Measurements from ENCODE around the gene CELF5. TPM values are rescaled to one million over a fixed set of nuclear protein-coding genes. Genes with fewer than 3 reads are reported as not detected.
"Not testable (repeated sequence)": the region's sequence is repeated elsewhere in the genome, so short reads cannot be mapped to it uniquely, and the experiment has no call there.

CELF5 gene
- polyA plus RNA-seq, 2 donors, result 0.06 to 0.16 TPM

DNA sequence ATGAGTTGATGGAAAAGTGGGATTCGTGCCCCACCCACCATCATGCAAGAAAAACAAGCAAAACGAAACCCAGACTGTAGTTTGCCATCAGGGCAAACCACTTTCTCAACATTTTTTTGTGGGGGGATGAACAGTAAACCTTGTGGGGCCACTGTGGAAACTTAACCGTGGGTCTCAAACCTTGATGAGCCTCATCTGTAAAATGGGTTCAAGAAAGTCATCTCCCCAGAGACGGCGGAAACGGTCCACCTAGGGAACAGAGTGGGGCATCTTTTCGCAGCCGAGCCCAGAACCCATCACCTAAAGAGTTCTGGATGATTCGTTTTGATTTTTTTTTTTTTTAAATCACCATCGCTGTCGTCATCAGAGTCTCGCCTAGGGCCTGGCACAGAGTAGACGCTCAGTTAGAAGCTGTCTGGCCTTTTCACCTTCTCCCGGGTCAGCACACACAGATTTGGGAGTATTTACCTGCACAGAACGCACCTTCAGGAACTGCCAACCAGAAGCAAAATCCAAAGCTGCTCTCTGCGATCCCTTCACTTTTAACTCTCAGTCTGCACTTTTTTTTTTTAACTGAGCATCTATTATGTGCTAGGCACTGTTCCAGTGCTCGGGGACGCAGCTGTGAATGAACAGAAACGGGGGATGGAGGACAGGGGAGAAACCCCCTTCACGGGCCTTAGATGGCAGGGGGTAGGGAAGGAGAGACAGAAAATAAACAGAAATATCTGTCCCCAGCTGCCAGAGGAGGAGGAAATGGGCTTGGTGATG lies 69.8 kb downstream of the CELF5 start:
- Histone ChIP-seq H3K4me3 (ENCODE audit: low read depth in 1 of 2, low read length in 2 of 2) (no peak overlapping the region), H3K27me3 (ENCODE audit: control insufficient read depth in 1 of 2, insufficient read depth in 2 of 2, low read length in 2 of 2) (no peaks in the 10 kb centered on the region)
- WGBS, 2 donors, result 77 to 82% methylated on average over 20 of the region's 20 CpGs

DNA sequence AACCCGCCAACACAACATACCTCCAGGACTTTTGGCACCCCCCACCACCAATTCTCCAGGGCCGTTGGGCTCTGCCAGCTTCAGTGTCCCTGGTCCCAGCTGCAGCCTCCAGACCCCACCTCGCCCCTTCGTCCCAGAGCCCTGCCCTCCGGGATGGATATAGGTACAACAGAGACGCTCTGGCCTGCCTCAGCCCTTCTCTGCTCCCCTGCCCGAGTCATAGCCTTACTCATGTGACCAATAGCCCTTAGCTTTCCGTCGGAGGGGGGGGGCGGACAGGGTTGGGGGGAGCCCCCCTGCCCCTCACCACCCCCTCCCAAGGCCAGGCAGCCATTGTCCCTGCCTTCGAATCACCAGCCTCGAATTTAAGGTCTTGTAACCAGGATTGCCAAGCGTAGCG lies 71.1 kb downstream of the CELF5 start:
- Histone ChIP-seq H3K4me3 (ENCODE audit: low read depth in 1 of 2, low read length in 2 of 2) (no peak overlapping the region), H3K9me3 (ENCODE audit: control insufficient read depth in 2 of 2, insufficient read depth in 1 of 2, low read depth in 1 of 2, low read length in 1 of 2) (peaks cover 0 to 2% of the 10 kb centered on the region in 2 donors), H3K27me3 (ENCODE audit: control insufficient read depth in 1 of 2, insufficient read depth in 2 of 2, low read length in 2 of 2) (no peaks in the 10 kb centered on the region), H3K4me1 (ENCODE audit: control insufficient read depth in 2 of 2, insufficient read depth in 2 of 2, low read length in 1 of 2) (no peaks in the 10 kb centered on the region), H3K36me3 (ENCODE audit: control insufficient read depth in 2 of 2, insufficient read depth in 2 of 2, low read length in 1 of 2) (no peaks in the 10 kb centered on the region), H3K27ac (ENCODE audit: low read depth in 2 of 2, low read length in 1 of 2) (no peak overlapping the region)
- 52 to 54% methylated on average over 13 to 14 of the region's 14 CpGs for WGBS, 2 donors

More for the DNA sequence above, 69.8 kb downstream of the CELF5 start:
- Histone ChIP-seq H3K9me3 (ENCODE audit: control insufficient read depth in 2 of 2, insufficient read depth in 1 of 2, low read depth in 1 of 2, low read length in 1 of 2) (peaks cover 0 to 2% of the 10 kb centered on the region in 2 donors), H3K27ac (ENCODE audit: low read depth in 2 of 2, low read length in 1 of 2) (no peak overlapping the region), H3K4me1 (ENCODE audit: control insufficient read depth in 2 of 2, insufficient read depth in 2 of 2, low read length in 1 of 2) (no peaks in the 10 kb centered on the region), H3K36me3 (ENCODE audit: control insufficient read depth in 2 of 2, insufficient read depth in 2 of 2, low read length in 1 of 2) (no peaks in the 10 kb centered on the region)

DNA sequence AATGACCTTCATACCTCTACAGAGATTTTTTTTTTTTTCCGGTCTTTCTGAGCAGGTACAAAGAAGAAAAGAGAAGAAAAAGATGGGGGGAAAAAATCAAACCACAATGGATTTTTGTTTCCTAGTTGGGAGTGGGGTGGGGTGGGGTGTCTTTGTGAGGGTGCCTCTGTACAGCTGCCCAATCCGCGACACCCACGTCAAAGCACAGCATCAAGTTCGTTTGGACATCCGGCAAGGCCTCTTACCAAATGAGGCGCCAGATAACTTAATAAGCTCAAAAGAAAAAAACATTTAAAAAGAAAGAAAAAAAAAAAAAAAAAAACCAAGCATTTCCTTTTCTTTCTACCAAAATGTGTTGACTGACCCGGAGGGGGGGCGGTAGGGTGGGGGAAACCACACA lies 71.6 kb downstream of the CELF5 start:
- H3K4me3 ChIP-seq (ENCODE audit: low read depth in 1 of 2, low read length in 2 of 2), result no peak overlapping the region
- peaks cover 0 to 2% of the 10 kb centered on the region in 2 donors for H3K9me3 ChIP-seq (ENCODE audit: control insufficient read depth in 2 of 2, insufficient read depth in 1 of 2, low read depth in 1 of 2, low read length in 1 of 2)
- H3K36me3 ChIP-seq (ENCODE audit: control insufficient read depth in 2 of 2, insufficient read depth in 2 of 2, low read length in 1 of 2), result no peaks in the 10 kb centered on the region
- WGBS, 2 donors, result 58 to 68% methylated on average over 9 of the region's 9 CpGs
- H3K27ac ChIP-seq (ENCODE audit: low read depth in 2 of 2, low read length in 1 of 2), result no peak overlapping the region
- H3K4me1 ChIP-seq (ENCODE audit: control insufficient read depth in 2 of 2, insufficient read depth in 2 of 2, low read length in 1 of 2), result no peaks in the 10 kb centered on the region
- H3K27me3 ChIP-seq (ENCODE audit: control insufficient read depth in 1 of 2, insufficient read depth in 2 of 2, low read length in 2 of 2), result no peaks in the 10 kb centered on the region

DNA sequence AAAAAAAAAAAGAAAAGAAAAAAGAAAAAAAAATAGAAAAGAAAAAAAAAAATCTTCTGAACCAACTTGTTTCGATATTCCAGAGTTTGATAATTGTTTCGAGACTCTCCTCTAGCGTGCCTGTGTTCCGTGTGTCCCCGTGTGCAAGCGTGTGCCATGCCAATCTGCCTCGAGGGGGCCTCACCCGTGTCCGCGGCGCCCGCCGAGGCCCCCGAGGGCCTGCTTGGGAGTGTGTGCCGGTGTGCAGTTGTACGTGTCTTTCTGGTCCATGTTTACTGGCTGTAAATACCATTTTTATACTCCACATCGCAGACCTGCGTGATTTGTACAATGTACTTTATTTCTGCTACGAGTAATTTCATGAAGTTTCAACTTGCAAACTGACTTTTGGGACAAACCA lies 72.0 kb downstream of the CELF5 start:
- 78 to 86% methylated on average over 19 of the region's 19 CpGs for WGBS, 2 donors
- no peak overlapping the region for H3K27ac ChIP-seq (ENCODE audit: low read depth in 2 of 2, low read length in 1 of 2)
- no peaks in the 10 kb centered on the region for H3K4me1 ChIP-seq (ENCODE audit: control insufficient read depth in 2 of 2, insufficient read depth in 2 of 2, low read length in 1 of 2)
- H3K36me3 ChIP-seq (ENCODE audit: control insufficient read depth in 2 of 2, insufficient read depth in 2 of 2, low read length in 1 of 2), result no peaks in the 10 kb centered on the region
- H3K9me3 ChIP-seq (ENCODE audit: control insufficient read depth in 2 of 2, insufficient read depth in 1 of 2, low read depth in 1 of 2, low read length in 1 of 2), result peaks cover 0 to 2% of the 10 kb centered on the region in 2 donors
- H3K27me3 ChIP-seq (ENCODE audit: control insufficient read depth in 1 of 2, insufficient read depth in 2 of 2, low read length in 2 of 2), result no peaks in the 10 kb centered on the region
- H3K4me3 ChIP-seq (ENCODE audit: low read depth in 1 of 2, low read length in 2 of 2), result no peak overlapping the region

DNA sequence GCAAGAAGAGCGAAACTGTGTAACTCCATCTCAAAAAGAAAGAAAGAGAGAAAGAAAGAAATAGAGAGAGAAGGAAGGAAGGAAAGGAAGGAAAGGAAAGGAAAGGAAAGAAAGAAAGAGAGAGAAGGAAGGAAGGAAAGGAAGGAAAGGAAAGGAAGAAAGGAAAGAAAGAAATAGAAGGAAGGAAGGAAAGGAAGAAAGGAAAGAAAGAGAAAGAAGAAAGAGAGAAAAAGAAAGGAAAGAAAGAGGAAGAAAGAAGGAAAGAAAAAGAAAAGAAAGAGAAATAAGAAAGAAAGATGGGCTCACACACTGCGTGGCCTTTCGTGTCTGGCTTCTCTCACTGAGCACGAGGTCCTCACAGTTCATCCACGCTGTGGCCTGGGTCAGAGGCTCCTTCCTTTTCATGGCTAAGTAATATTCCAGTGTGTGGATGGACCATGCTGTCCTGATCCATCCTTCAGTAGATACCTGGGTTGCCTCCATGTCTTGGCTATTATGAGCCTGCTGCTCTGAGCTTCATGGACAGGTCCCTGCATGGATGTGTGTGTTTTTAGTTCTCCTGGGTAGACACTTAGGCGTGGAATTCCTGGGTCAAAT lies 74.5 kb downstream of the CELF5 start:
- 79 to 80% methylated on average over 6 of the region's 6 CpGs for WGBS, 2 donors
- Histone ChIP-seq H3K27ac (ENCODE audit: low read depth in 2 of 2, low read length in 1 of 2) (no peak overlapping the region), H3K9me3 (ENCODE audit: control insufficient read depth in 2 of 2, insufficient read depth in 1 of 2, low read depth in 1 of 2, low read length in 1 of 2) (peaks cover 6% of the 10 kb centered on the region in 2 donors), H3K4me1 (ENCODE audit: control insufficient read depth in 2 of 2, insufficient read depth in 2 of 2, low read length in 1 of 2) (no peaks in the 10 kb centered on the region), H3K36me3 (ENCODE audit: control insufficient read depth in 2 of 2, insufficient read depth in 2 of 2, low read length in 1 of 2) (no peaks in the 10 kb centered on the region), H3K27me3 (ENCODE audit: control insufficient read depth in 1 of 2, insufficient read depth in 2 of 2, low read length in 2 of 2) (no peaks in the 10 kb centered on the region), H3K4me3 (ENCODE audit: low read depth in 1 of 2, low read length in 2 of 2) (no peak overlapping the region)

DNA sequence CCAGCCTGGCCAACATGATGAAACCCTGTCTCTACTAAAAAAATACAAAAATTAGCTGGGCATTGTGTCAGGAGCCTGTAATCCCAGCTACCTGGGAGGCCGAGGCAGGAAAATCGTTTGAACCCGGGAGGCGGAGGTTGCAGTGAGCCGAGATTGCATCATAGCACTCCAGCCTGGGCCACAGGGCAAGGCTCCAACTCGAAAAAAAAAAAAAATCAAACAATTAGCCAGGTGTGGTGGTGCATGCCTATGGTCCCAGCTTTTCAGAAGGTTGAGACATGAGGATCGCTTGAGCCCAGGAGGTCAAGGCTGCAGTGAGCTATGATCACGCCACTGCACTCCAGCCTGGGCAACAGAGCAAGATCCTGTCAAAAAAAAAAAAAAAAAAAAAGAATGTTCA lies 76.1 kb downstream of the CELF5 start:
- not testable (repeated sequence) for H3K9me3 ChIP-seq (ENCODE audit: control insufficient read depth in 2 of 2, insufficient read depth in 1 of 2, low read depth in 1 of 2, low read length in 1 of 2); H3K27me3 ChIP-seq (ENCODE audit: control insufficient read depth in 1 of 2, insufficient read depth in 2 of 2, low read length in 2 of 2); H3K36me3 ChIP-seq (ENCODE audit: control insufficient read depth in 2 of 2, insufficient read depth in 2 of 2, low read length in 1 of 2); H3K27ac ChIP-seq (ENCODE audit: low read depth in 2 of 2, low read length in 1 of 2); H3K4me3 ChIP-seq (ENCODE audit: low read depth in 1 of 2, low read length in 2 of 2); H3K4me1 ChIP-seq (ENCODE audit: control insufficient read depth in 2 of 2, insufficient read depth in 2 of 2, low read length in 1 of 2)
- 40 to 45% methylated on average over 8 of the region's 8 CpGs for WGBS, 2 donors

DNA sequence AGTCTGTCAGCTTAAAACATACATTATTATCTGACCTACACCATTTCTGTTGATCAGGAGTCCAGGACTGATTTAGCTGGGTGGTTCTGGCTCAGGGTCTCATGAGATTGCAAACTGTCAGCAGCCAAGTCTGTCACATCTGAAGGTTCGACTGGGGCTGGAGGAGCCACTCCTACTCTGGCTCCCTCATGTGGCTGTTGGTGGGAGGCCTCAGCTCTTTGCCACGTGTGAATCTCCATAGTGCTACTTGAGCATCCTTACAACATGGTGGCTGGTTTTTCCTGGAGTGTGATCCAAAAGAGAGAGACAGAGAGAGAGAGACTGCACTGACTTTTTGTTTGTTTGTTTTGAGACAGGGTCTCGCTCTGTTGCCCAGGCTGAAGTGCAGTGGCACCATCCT lies 78.3 kb downstream of the CELF5 start:
- Histone ChIP-seq H3K27me3 (ENCODE audit: control insufficient read depth in 1 of 2, insufficient read depth in 2 of 2, low read length in 2 of 2) (no peaks in the 10 kb centered on the region), H3K4me1 (ENCODE audit: control insufficient read depth in 2 of 2, insufficient read depth in 2 of 2, low read length in 1 of 2) (no peaks in the 10 kb centered on the region), H3K9me3 (ENCODE audit: control insufficient read depth in 2 of 2, insufficient read depth in 1 of 2, low read depth in 1 of 2, low read length in 1 of 2) (peaks cover 6% of the 10 kb centered on the region in 2 donors), H3K27ac (ENCODE audit: low read depth in 2 of 2, low read length in 1 of 2) (no peak overlapping the region), H3K4me3 (ENCODE audit: low read depth in 1 of 2, low read length in 2 of 2) (no peak overlapping the region), H3K36me3 (ENCODE audit: control insufficient read depth in 2 of 2, insufficient read depth in 2 of 2, low read length in 1 of 2) (no peaks in the 10 kb centered on the region)
- 60 to 66% methylated on average over 3 of the region's 3 CpGs for whole genome bisulfite sequencing, 2 donors

DNA sequence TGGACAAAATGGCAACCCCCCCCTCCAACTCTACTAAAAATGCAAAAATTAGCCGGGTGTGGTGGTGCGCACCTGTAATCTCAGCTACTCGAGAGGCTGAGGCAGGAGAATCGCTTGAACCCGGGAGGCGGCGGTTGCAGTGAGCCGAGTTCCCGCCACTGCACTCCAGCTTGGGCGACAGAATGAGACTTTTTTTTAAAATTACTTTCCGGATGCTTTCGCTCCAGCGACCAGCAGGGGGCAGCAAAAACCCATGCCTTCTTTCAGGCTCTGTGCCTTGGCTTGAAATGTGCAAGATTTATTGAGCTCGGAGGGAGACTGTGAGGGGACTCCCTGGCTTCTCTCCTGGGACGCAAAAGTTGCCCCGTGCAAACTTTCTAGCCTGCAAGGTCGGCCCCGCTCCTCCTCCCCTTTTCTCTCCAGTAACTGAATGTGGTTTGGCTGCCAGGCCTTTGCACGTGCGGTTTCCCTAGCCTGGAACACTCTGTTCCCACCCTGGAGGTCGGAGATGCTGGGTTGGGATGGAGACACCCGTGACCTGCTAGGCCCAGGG lies 80.5 kb downstream of the CELF5 start:
- Histone ChIP-seq H3K36me3 (ENCODE audit: control insufficient read depth in 2 of 2, insufficient read depth in 2 of 2, low read length in 1 of 2) (no peaks in the 10 kb centered on the region), H3K27me3 (ENCODE audit: control insufficient read depth in 1 of 2, insufficient read depth in 2 of 2, low read length in 2 of 2) (no peaks in the 10 kb centered on the region), H3K4me1 (ENCODE audit: control insufficient read depth in 2 of 2, insufficient read depth in 2 of 2, low read length in 1 of 2) (no peaks in the 10 kb centered on the region), H3K4me3 (ENCODE audit: low read depth in 1 of 2, low read length in 2 of 2) (no peak overlapping the region), H3K9me3 (ENCODE audit: control insufficient read depth in 2 of 2, insufficient read depth in 1 of 2, low read depth in 1 of 2, low read length in 1 of 2) (peaks cover 4 to 9% of the 10 kb centered on the region in 2 donors), H3K27ac (ENCODE audit: low read depth in 2 of 2, low read length in 1 of 2) (no peak overlapping the region)
- WGBS, 2 donors, result 6 to 9% methylated on average over 22 of the region's 22 CpGs

DNA sequence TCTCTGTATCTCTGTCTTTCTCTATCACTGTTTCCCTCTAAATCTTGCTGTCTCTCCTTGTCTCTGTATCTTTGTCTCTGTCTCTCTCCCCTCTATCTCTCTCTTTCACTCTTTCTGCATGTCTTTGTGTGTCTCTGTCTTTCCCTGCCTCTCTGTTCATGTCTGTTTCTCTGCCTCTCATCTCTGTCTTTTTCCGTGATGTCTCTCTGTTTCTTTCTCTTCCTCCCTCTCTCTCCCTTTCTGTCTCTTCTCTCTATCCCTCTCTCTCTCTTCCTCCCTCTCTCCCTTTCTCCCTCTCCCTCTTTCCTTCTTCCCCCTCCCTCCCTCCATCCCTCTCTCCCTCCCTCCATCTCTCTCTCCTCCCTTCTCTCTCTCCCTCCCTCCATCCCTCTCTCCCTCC lies 85.3 kb downstream of the CELF5 start:
- no peaks in the 10 kb centered on the region for H3K4me1 ChIP-seq (ENCODE audit: control insufficient read depth in 2 of 2, insufficient read depth in 2 of 2, low read length in 1 of 2)
- H3K4me3 ChIP-seq (ENCODE audit: low read depth in 1 of 2, low read length in 2 of 2), result no peak overlapping the region
- WGBS, 2 donors, result 58 to 73% methylated on average over 1 of the region's 1 CpG
- no peaks in the 10 kb centered on the region for H3K36me3 ChIP-seq (ENCODE audit: control insufficient read depth in 2 of 2, insufficient read depth in 2 of 2, low read length in 1 of 2)
- H3K9me3 ChIP-seq (ENCODE audit: control insufficient read depth in 2 of 2, insufficient read depth in 1 of 2, low read depth in 1 of 2, low read length in 1 of 2), result peaks cover 0 to 4% of the 10 kb centered on the region in 2 donors
- no peak overlapping the region for H3K27ac ChIP-seq (ENCODE audit: low read depth in 2 of 2, low read length in 1 of 2)
- H3K27me3 ChIP-seq (ENCODE audit: control insufficient read depth in 1 of 2, insufficient read depth in 2 of 2, low read length in 2 of 2), result no peaks in the 10 kb centered on the region

Data from esophagus (tissue), 2 donors.